B cell (primary cell): ENCODE results near the gene SDF2. TPM values are rescaled to one million over a fixed set of nuclear protein-coding genes. Genes with fewer than 3 reads are reported as not detected.
A peak's percentile ranks its signal among the peaks of the same experiment; 100 is the strongest.

Experiments used
- ATAC-seq: fragments of 200-7000 bp; cut with Tn5 transposase; one replicate; pipeline ENCODE4 v1.10.0; 2021; ENCODE audit warnings: low read depth, mild to moderate bottlenecking, moderate number of reproducible peaks, moderate library complexity
- CTCF ChIA-PET: fragments of 350-600 bp; sonication (Branson Sonifier 250); formaldehyde crosslinking; loops from one replicate; lab custom pipeline; 2021; ENCODE audit warnings: antibody characterized with exemption, inconsistent platforms; lab: Charles Lee
- POLR2A ChIA-PET: fragments of 350-600 bp; sonication (Branson Sonifier 250); formaldehyde crosslinking; loops from one replicate; lab custom pipeline; 2021; ENCODE audit warnings: antibody characterized with exemption; lab: Charles Lee
- DNase-seq: peaks from one replicate; pipeline ENCODE4 v3.0.0; 2013
- H2AFZ ChIP-seq: 2 replicates; pipeline ENCODE4 v1.6.1; 2012; ENCODE audit warnings: mild to moderate bottlenecking, low read depth, low read length; ENCODE audit not compliant: insufficient read depth, poor library complexity, severe bottlenecking
- H3K27ac ChIP-seq, 2 donors: 1 replicate in 1 of 2; 2 replicates in 1 of 2; pipeline ENCODE4 v1.5.1; 2012 to 2013; ENCODE audit warnings: low read length in 2 of 2, mild to moderate bottlenecking in 2 of 2, moderate library complexity in 1 of 2
- H3K27me3 ChIP-seq, 4 experiments: fragments of 200-600 bp in 1 of 4; sonication (generic) in 1 of 4; replicated peaks in 1 of 4; 1 replicate in 2 of 4; 2 replicates in 2 of 4; pipeline versions ENCODE4 v1.6.1 to v1.7.0; 2013 to 2016; ENCODE audit warnings: low read length in 3 of 4, mild to moderate bottlenecking in 2 of 4, mixed read lengths in 1 of 4, moderate library complexity in 1 of 4; ENCODE audit not compliant: insufficient read depth in 4 of 4, control insufficient read depth in 3 of 4; ENCODE audit errors: control extremely low read depth in 1 of 4
- H3K36me3 ChIP-seq, 2 experiments: replicated peaks in 1 of 2; 1 replicate in 1 of 2; 2 replicates in 1 of 2; pipeline versions ENCODE4 v1.6.1 to v1.7.1; 2013; ENCODE audit warnings: low read length in 1 of 2; ENCODE audit not compliant: insufficient read depth in 2 of 2, control insufficient read depth in 1 of 2; ENCODE audit errors: control extremely low read depth in 1 of 2, extremely low read depth in 1 of 2
- H3K4me1 ChIP-seq, 2 donors: fragments of 200-600 bp in 1 of 2; sonication (generic) in 1 of 2; 1 replicate in 1 of 2; 2 replicates in 1 of 2; pipeline versions ENCODE4 v1.5.1 to v1.6.1; 2013 to 2017; ENCODE audit warnings: low read length in 2 of 2; ENCODE audit not compliant: control insufficient read depth in 2 of 2, insufficient read depth in 2 of 2
- H3K4me2 ChIP-seq: replicated peaks from 2 replicates; pipeline ENCODE3; 2012; ENCODE audit warnings: mild to moderate bottlenecking, low read depth, low read length; ENCODE audit not compliant: poor library complexity, severe bottlenecking
- H3K4me3 ChIP-seq, 5 experiments: fragments of 200-600 bp in 1 of 5; sonication (generic) in 1 of 5; 1 replicate in 3 of 5; 2 replicates in 2 of 5; pipeline versions ENCODE4 v1.5.1 to v1.7.0; 2011 to 2016; ENCODE audit warnings: low read length in 4 of 5, mild to moderate bottlenecking in 4 of 5, low read depth in 2 of 5, control low read depth in 1 of 5, moderate library complexity in 1 of 5; ENCODE audit not compliant: insufficient read depth in 1 of 5; ENCODE audit errors: control extremely low read depth in 1 of 5, extremely low read depth in 1 of 5
- H3K79me2 ChIP-seq: fragments of 200-600 bp; sonication (generic); one replicate; pipeline ENCODE4 v1.6.0; 2016; ENCODE audit warnings: low read length; ENCODE audit not compliant: control insufficient read depth, insufficient read depth
- H3K9ac ChIP-seq: fragments of 200-600 bp; sonication (generic); 2 replicates; pipeline ENCODE4 v1.6.1; 2017; ENCODE audit warnings: mild to moderate bottlenecking, low read length, moderate library complexity
- H3K9me3 ChIP-seq, 3 donors: one replicate each; pipeline versions ENCODE4 v1.6.1 to v1.7.1; 2013; ENCODE audit warnings: low read length in 2 of 3; ENCODE audit not compliant: control insufficient read depth in 2 of 3, insufficient read depth in 1 of 3; ENCODE audit errors: control extremely low read depth in 1 of 3
- H4K20me1 ChIP-seq: 2 replicates; pipeline ENCODE4 v1.6.0; 2012; ENCODE audit warnings: mild to moderate bottlenecking, low read length; ENCODE audit not compliant: insufficient read depth, control insufficient read depth, poor library complexity, severe bottlenecking
- H3K27ac Mint-ChIP-seq: one replicate; pipeline ENCODE4 v1.8.0; 2021; ENCODE audit warnings: mixed read lengths
- H3K27me3 Mint-ChIP-seq: one replicate; pipeline ENCODE4 v1.8.0; 2021; ENCODE audit warnings: mixed read lengths
- H3K4me1 Mint-ChIP-seq: one replicate; pipeline ENCODE4 v1.8.0; 2021; ENCODE audit warnings: mixed read lengths
- H3K4me3 Mint-ChIP-seq: one replicate; pipeline ENCODE4 v1.8.0; 2021; ENCODE audit warnings: mixed read lengths
- H3K9me3 Mint-ChIP-seq: one replicate; pipeline ENCODE4 v1.8.0; 2022; ENCODE audit warnings: mixed read lengths; ENCODE audit not compliant: insufficient read depth
- EZH2 ChIP-seq: IDR thresholded peaks from 2 replicates; pipeline ENCODE4 v1.6.1; 2012; ENCODE audit warnings: borderline replicate concordance, low read depth, mild to moderate bottlenecking, moderate library complexity, low read length; ENCODE audit not compliant: insufficient read depth, poor library complexity, severe bottlenecking
- WGBS: methylation state at CpG from one replicate; pipeline ENCODE4 v1.1.5; 2013; ENCODE audit warnings: missing lambda C conversion rate; ENCODE audit not compliant: insufficient coverage; 5-methylcytosine and 5-hydroxymethylcytosine counted together
- intact Hi-C: fragments of 100-400 bp; cut with micrococcal nuclease; formaldehyde crosslinking; loops from one replicate; pipeline ENCODE4 v1.10.0; 2022
- polyA plus RNA-seq: library from polyadenylated mRNA; depleted of rRNA; stranded (reverse); fragments of >200 nt; gene quantifications from 2 replicates; pipeline ENCODE4 v1.2.3, GENCODE V29; 2012
- total RNA-seq, 2 donors: library from RNA; stranded (reverse); fragments of 120-200 nt in 1 of 2; gene quantifications; 1 replicate in 1 of 2; 2 replicates in 1 of 2; pipeline versions ENCODE4 v1.2.3 to v1.2.4, GENCODE V29; 2013 to 2022
- TF ChIP-seq, protein P1 (sequence below): fragments of 200-600 bp; IDR thresholded peaks from one replicate; pipeline ENCODE4 v1.8.0; 2022; ENCODE audit warnings: antibody characterized with exemption, mild to moderate bottlenecking

The SDF2 gene
- total and polyA plus RNA-seq, 2 donors (not counting 1 experiment from before 2014, with no cell fraction given), result 32.6 to 40.4 TPM

DNA sequence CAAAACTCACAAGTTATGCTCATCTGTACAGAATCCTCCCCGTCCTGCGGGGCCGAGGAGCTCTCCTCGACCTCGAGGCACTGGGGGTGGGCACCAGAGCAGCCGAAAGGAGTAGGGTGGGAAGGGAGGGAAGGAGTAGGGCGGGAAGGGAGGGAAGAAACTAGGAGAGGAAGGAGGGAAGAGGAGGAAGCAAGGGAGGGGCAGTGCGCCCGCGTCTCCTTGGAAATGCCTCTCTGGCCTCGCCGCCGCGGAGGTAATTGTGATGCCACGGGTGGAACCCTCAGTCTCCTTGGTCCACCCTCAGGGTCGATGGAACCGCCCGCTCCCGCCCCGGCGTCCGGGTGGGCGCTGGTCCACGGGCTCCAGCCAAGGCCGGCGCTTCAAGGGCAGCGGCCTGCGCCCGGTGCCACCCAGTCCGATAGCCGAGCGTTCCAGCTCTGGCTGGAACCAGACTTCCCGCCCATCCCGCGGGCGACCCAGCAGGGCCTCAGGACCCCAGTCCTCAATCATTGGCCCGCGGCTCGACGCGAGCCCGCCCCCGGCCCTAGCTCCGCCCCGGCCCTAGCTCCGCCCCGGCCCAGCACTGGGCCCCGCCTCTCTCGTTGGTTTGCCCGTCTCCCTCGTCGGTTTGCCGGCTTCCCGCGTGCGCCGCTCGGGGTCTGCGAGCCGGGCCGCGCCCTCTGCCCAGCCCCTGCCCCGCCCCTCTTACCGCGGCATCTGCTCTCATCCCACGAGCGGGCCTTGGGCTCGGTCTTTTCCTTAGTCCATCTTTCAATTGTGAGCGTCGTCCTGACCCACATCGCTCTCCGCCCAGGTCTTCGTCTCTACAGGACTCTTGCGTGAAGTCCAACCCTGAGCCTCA lies 49.4 kb upstream of the SDF2 start:
- ChIA-PET POLR2A (interaction anchor here (0.6 to 2.8 kb wide), 10 partner anchors 9 to 241 kb away, joined by 3 to 38 read pairs (median 4); partner anchors contain the start of genes BLTP2, NEK8, PHF12 and RPL23A), CTCF (interaction anchor here (0.6 to 3.2 kb wide), 7 partner anchors 8 to 191 kb away, joined by 3 to 31 read pairs (median 6); partner anchors contain the start of genes RPL23A and TLCD1)
- Histone ChIP-seq H3K4me1 (peaks cover 9 to 18% of the 10 kb centered on the region in 2 donors), H3K27me3 (no peaks in the 10 kb centered on the region), H3K4me2 (peak overlapping the region; percentile 93), H4K20me1 (no peaks in the 10 kb centered on the region), H3K27ac (peak overlapping the region; percentile 69 to 79), H3K4me3 (peak overlapping the region; percentile 54 to 88 (median 73)), H2AFZ (peak overlapping the region; percentile 96), H3K79me2 (no peaks in the 10 kb centered on the region), H3K9me3 (no peaks in the 10 kb centered on the region), H3K9ac (peak overlapping the region; percentile 74), H3K36me3 (no peaks in the 10 kb centered on the region)
- DNase-seq, result peak; percentile 88
- H3K27me3 Mint-ChIP-seq, result no peaks in the 10 kb centered on the region
- no peaks in the 10 kb centered on the region for H3K9me3 Mint-ChIP-seq
- intact Hi-C loops, result loop anchor here (1.0 to 10.0 kb wide), 5 partner anchors 8 to 434 kb away; partner anchors contain the start of genes ALDOC, BLTP2, PIGS and RPL23A
- WGBS, result under 1% methylated on average over 68 of the region's 74 CpGs
- ATAC-seq, result peak; percentile 90
- TF ChIP-seq, protein P1, sequence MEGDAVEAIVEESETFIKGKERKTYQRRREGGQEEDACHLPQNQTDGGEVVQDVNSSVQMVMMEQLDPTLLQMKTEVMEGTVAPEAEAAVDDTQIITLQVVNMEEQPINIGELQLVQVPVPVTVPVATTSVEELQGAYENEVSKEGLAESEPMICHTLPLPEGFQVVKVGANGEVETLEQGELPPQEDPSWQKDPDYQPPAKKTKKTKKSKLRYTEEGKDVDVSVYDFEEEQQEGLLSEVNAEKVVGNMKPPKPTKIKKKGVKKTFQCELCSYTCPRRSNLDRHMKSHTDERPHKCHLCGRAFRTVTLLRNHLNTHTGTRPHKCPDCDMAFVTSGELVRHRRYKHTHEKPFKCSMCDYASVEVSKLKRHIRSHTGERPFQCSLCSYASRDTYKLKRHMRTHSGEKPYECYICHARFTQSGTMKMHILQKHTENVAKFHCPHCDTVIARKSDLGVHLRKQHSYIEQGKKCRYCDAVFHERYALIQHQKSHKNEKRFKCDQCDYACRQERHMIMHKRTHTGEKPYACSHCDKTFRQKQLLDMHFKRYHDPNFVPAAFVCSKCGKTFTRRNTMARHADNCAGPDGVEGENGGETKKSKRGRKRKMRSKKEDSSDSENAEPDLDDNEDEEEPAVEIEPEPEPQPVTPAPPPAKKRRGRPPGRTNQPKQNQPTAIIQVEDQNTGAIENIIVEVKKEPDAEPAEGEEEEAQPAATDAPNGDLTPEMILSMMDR, result no peak
- no peak for TF ChIP-seq EZH2
- peak overlapping the region; percentile 96 for H3K4me3 Mint-ChIP-seq
- peaks cover 19% of the 10 kb centered on the region for H3K4me1 Mint-ChIP-seq
- H3K27ac Mint-ChIP-seq, result peak overlapping the region; percentile 93

DNA sequence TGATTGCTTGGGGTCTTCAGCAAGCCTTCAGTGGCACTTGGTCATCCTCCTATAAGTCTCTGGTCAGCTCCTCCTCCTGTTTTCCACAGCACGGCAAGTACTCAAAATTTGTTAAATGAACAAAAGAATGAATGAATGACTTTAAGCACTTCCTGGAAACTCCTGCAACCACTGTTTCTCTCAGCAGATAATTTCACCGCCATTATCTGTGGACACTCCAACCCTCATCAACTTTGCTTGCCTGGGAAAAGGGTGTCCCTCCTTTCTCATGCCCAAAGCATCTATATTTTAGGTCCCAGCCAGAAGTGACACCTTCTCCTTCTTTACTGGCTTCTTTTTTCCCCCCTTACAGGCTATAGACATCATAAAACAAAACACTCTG lies 45.6 kb upstream of the SDF2 start:
- Mint-ChIP-seq H3K27ac (no peak overlapping the region), H3K9me3 (no peaks in the 10 kb centered on the region), H3K27me3 (no peaks in the 10 kb centered on the region), H3K4me3 (no peak overlapping the region), H3K4me1 (peaks cover 12% of the 10 kb centered on the region)
- no peak overlapping the region for H2AFZ ChIP-seq
- H3K4me2 ChIP-seq, result no peak overlapping the region
- DNase-seq, result no peak
- no peak overlapping the region for H3K4me3 ChIP-seq
- no peak overlapping the region for H3K27ac ChIP-seq
- POLR2A ChIA-PET, result interaction anchor here (1.4 kb wide), 1 partner anchor 12 kb away, joined by 4 read pairs; the partner anchor contains the start of gene RPL23A
- H3K27me3 ChIP-seq, result no peaks in the 10 kb centered on the region
- H3K4me1 ChIP-seq, result peaks cover 5 to 12% of the 10 kb centered on the region in 2 donors
- H3K9ac ChIP-seq, result no peak overlapping the region
- intact Hi-C loops, result no loop called here
- WGBS, result 90% methylated on average over 1 of the region's 2 CpGs
- H3K9me3 ChIP-seq, result no peaks in the 10 kb centered on the region
- ATAC-seq, result no peak
- H3K79me2 ChIP-seq, result no peaks in the 10 kb centered on the region
- H3K36me3 ChIP-seq, result peaks cover 0 to 16% of the 10 kb centered on the region in 2 experiments
- CTCF ChIA-PET, result interaction anchor here (0.8 kb wide), 1 partner anchor 19 kb away, joined by 4 read pairs; the partner anchor contains the start of gene TLCD1
- TF ChIP-seq, protein P1, result no peak
- TF ChIP-seq EZH2, result no peak
- no peaks in the 10 kb centered on the region for H4K20me1 ChIP-seq
